NAMALWA (cell line): ENCODE data around the gene MAP4K4.

Experiments
- DNase-seq: peaks from one replicate; pipeline ENCODE4 v3.0.0-alpha.2; 2015; ENCODE audit warnings: low spot score

MAP4K4 gene

GRCh38 chr2:101870444-101870843 is 172.9 kb downstream of the MAP4K4 start:
- DNase-seq: no peak

- no peak for DNase-seq
Observed at GRCh38 chr2:101871480-101871879, 174.0 kb downstream of the MAP4K4 start.

DNA sequence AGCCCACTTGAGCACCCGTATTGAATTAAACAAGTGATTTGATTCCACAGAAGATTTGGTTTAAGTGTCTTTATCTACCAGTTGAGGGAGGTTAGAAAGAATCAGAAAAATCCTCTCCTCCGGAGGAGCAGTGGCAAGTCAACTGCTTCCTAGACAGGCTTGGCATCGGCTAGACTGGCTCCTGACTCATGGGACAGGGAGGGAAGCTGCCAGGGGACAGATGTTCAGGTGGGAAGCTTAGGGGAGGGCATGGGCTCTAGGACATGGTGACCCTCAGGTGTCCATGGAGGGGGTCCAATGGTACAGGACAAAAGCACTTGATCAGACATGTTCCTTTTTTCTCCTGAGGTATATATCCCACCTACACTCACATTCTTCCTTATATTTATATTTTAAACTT is 175.0 kb downstream of the MAP4K4 start:
- DNase-seq: no peak

DNA sequence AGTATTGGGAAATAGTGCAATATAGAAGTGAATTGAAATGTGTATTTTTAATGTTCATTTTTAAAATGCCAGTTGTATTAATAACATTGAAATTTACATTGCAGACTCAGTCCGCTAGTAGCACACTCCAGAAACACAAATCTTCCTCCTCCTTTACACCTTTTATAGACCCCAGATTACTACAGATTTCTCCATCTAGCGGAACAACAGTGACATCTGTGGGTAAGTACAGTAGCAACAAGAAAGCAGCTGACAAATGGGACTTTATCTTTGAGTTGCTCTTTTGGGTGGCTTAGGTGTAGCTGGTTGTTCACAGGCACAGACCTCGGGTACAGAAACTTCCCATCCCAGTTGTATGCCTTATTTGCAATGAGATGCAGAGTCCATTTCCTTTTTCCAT is 176.0 kb downstream of the MAP4K4 start:
- peak; percentile 59 for DNase-seq

GRCh38 chr2:101874069-101874468 is 176.6 kb downstream of the MAP4K4 start:
- DNase-seq: no peak

DNA sequence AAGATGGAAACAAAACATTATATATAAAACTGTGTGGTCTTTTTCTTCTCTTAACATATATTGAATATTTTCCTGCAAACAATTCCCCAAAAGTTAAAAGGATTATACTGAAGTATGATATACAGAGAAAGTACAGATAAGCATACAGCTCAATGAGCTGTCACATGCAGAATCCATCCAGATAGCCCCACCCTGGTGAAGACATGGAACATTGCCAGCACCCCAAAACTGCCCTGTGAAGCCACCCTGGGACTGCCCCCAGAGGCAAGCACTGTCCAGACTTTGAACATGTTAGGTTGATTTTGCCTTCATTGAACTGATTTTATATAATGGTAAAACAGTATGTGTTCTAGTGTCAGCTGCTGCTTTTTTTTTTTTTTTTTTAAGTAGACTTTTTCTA is 182.0 kb downstream of the MAP4K4 start:
- no peak for DNase-seq

DNA sequence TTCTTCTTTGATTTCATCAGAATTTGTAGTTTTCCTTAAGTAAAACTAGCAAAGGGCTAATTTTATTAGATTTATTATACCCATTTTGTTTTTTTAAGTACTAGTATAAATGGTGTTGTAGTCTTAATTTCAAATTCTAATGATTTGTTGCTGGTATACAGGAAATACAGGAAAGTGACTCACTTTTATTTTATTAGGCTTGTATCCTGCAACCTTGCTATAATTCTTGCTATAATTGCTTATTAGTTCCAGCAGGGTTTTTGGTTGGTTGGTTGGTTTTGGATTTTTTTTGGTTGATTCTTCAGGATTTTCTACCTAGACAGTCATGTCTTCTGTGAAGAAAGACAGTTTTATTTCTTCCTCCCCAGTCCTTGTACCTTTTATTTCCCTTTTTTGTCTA is 183.6 kb downstream of the MAP4K4 start:
- DNase-seq: no peak

DNA sequence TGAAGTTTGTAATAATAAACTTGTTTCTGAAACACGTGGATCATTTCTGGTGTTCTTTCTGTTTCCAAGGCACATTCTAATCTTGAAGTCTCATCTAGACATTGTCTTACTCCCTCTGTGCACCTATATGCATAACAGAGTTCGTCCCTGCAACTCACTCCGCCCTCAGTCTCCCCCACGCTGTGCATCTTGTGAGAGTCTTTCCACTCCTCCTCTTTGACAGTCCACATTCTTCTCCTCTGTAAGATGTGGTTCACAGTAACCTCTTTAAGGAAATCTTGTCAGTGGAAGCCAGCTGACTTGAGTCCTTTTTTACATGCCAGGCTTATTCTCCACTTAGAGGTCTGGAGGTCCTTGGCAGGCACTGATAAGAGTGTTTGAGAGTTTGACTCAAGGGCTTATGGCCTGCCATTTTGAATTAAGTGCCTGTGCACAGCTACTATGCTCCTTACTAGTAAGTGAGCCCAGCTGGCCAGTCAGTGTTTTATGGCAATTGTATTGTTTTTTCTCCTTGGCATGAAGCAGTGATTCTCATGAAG is 185.3 kb downstream of the MAP4K4 start:
- no peak for DNase-seq

GRCh38 chr2:101883860-101884259 is 186.4 kb downstream of the MAP4K4 start:
- DNase-seq: peak; percentile 61

GRCh38 chr2:101884423-101884822 is 186.9 kb downstream of the MAP4K4 start:
- no peak for DNase-seq

DNA sequence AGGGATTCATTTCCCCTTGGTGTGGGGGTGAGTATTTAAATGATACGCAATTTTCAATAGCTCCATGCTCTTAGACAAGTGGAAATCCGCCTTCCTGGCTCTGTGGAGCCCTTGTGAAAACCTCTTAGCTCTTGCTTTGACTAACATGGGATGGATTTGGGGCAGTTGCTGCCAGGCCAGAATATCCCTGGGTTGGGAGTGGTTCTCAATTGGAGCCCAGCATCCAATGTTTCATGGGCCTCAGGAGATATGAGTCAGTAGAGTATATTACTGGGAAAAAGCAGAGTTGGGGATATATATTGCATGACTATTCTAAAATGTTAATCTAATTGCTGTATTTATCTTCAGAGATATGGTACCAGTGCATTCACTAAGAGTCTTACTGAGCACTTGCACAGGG is 189.8 kb downstream of the MAP4K4 start:
- DNase-seq: no peak

- DNase-seq: no peak
Observed at GRCh38 chr2:101889460-101890098, 192.1 kb downstream of the MAP4K4 start.

GRCh38 chr2:101892377-101892776 is 194.9 kb downstream of the MAP4K4 start:
- DNase-seq: no peak

DNA sequence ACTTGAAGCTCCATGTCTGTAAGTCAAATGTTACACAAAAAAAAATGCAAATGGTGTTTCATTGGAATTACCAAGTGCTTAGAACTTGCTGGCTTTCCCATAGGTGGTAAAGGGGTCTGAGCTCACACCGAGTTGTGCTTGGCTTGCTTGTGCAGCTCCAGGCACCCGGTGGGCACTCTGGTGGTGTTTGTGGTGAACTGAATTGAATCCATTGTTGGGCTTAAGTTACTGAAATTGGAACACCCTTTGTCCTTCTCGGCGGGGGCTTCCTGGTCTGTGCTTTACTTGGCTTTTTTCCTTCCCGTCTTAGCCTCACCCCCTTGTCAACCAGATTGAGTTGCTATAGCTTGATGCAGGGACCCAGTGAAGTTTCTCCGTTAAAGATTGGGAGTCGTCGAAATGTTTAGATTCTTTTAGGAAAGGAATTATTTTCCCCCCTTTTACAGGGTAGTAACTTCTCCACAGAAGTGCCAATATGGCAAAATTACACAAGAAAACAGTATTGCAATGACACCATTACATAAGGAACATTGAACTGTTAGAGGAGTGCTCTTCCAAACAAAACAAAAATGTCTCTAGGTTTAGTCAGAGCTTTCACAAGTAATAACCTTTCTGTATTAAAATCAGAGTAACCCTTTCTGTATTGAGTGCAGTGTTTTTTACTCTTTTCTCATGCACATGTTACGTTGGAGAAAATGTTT is 196.3 kb downstream of the MAP4K4 start:
- DNase-seq: no peak

DNA sequence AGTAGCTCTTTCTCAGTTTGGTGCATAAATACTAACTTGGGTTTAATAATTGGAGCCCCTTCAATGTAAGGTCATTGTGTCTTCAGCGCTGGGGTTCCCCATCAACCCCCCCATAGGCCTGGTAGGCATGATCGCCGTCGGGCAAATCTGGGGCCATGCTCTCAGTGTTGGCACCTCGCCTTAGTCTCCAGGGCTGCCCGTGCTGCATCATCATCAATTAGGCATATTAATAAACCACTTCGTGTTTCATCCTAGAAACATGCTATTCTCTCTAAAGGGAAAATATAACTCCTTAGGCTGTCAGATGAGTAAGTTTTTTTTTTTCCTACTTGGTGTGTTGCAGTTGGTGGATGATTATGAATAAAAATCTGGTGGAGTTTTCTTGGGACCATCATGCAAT is 197.5 kb downstream of the MAP4K4 start:
- no peak for DNase-seq

DNA sequence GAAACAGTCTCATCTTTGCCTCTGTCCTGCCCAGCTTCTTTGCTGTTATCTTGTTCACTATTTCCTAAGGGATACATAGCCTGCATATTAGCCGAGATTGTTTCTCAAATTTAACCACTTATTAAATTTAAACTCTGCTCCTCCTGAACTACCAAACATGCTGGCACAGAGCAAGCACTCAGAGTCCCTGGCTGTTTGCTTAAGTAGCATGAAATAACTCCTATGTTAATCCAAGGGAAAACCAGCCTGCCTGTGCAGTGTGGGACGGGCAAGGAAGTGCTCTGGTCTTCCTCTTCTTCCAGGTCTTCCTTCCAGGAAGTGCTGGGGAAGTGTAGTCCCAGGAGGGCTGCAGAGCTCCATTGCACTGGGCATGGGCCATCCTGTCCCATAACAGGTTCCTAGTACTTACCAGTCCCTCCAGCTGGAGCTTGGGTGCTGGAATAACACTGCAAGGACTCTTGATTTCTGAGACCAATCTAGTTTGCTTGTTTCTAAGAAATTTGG is 198.4 kb downstream of the MAP4K4 start:
- DNase-seq: no peak

GRCh38 chr2:101897301-101897700 is 199.8 kb downstream of the MAP4K4 start:
- DNase-seq: no peak

DNA sequence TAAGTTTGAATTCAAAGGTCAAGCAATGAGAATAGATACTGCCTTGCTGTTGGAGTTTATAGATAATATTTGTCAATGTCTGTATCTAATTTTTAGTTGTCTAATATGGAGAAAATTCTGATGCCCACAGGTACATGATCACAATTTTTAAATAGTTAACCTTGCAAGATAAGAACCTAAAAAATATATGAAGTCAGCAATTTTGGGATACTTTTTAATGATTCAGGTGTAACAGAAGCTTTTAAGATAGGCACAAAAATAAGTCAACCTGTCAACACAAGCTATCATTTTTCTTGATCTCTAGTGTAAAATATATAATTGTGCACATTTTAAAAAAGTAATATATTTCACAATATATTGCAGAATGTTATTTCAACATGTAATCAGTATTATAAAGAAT is 201.8 kb downstream of the MAP4K4 start:
- no peak for DNase-seq

- DNase-seq: no peak
Observed at GRCh38 chr2:101899871-101900270, 202.4 kb downstream of the MAP4K4 start.

DNA sequence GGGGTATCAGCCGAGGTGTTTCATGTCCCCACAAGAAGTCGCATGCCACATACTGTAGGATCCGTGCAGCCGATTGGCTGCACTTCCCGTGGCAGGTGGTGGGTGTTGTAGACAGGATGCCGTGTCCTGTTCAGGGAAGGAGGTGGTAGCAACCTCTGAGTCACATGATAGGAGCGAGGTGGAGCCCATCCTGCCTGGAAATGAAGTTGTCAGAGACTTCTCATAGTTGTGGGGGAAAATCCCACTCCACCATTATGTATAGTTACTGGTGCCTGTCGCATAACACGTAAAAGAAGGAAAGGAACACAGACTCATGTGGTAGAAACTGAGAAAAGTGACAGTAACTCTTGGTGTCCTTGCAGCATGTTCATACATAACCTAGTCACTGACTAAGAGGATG is 202.9 kb downstream of the MAP4K4 start:
- no peak for DNase-seq

GRCh38 chr2:101901241-101901640 is 203.7 kb downstream of the MAP4K4 start:
- DNase-seq: no peak

GRCh38 chr2:101902169-101902568 is 204.7 kb downstream of the MAP4K4 start:
- DNase-seq: no peak

DNA sequence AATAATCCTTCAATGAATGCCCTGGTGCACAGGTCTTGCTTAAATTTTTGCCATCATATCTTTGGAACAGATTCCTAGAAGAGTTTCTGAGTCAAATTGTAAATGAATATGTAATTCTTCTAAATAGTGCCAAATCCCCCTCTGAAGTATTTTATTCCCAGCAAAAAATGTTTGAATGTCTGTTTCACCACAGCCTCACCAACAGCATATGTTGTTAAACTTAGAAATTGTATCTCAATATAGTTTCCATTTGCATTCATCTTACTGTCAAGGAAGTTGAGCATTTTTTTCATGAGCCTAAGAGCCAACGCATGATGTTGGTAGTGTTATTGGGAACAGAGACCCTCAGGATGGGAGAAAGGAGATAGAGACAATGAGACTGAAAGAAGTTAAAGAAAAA is 207.4 kb downstream of the MAP4K4 start:
- DNase-seq: no peak
